ENCODE measurements around the gene MED17. TPM values are rescaled to one million over a fixed set of nuclear protein-coding genes. Genes with fewer than 3 reads are reported as not detected.
A peak's percentile ranks its signal among the peaks of the same experiment; 100 is the strongest.

MED17 gene
- total and polyA plus RNA-seq, 2 of the 13 experiments (the other 11 are each of a cell fraction or from before 2014, with no cell fraction given): 23.1 to 37.0 TPM

DNA sequence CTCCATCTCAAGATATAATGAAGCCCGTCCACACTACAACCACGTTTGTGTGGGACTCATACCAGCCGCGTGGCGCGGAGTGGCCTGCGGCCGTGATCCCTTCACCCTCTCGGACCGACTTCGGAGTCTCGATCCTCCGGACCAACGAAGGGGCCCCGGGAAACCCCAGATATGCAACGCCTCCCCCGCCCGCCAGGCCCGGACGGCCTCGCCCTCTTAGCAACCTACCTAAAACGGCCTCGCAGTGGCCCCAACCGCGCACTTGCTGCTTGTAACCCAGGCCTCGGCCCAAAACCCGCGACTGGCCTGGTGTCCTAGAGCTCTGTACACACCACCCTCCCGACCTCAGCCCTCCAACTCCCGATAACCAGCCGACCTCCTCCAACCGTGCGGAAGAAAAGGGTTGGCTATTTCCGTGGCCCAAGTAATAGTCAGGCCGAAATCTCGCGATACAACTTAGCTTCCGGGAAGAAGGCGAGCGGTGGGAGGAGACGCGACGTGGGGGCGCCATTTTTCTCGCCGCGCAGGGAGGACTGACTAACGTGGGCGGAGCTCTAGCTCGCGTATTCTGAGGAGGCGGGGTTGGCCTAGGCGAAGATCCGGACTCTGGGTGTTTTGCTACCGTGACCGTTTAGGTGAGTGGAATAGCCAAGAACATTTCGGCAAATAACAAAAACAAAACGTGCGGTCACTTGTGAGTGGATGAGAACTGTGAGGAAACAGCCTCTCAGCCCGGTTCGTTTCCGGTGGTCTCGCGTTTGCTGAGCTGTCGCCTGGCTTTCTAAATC is 42.8 kb upstream of the MED17 start, which contains the start of the genes C11orf54 and TAF1D (continued):
- TF ChIP-seq, protein P1, sequence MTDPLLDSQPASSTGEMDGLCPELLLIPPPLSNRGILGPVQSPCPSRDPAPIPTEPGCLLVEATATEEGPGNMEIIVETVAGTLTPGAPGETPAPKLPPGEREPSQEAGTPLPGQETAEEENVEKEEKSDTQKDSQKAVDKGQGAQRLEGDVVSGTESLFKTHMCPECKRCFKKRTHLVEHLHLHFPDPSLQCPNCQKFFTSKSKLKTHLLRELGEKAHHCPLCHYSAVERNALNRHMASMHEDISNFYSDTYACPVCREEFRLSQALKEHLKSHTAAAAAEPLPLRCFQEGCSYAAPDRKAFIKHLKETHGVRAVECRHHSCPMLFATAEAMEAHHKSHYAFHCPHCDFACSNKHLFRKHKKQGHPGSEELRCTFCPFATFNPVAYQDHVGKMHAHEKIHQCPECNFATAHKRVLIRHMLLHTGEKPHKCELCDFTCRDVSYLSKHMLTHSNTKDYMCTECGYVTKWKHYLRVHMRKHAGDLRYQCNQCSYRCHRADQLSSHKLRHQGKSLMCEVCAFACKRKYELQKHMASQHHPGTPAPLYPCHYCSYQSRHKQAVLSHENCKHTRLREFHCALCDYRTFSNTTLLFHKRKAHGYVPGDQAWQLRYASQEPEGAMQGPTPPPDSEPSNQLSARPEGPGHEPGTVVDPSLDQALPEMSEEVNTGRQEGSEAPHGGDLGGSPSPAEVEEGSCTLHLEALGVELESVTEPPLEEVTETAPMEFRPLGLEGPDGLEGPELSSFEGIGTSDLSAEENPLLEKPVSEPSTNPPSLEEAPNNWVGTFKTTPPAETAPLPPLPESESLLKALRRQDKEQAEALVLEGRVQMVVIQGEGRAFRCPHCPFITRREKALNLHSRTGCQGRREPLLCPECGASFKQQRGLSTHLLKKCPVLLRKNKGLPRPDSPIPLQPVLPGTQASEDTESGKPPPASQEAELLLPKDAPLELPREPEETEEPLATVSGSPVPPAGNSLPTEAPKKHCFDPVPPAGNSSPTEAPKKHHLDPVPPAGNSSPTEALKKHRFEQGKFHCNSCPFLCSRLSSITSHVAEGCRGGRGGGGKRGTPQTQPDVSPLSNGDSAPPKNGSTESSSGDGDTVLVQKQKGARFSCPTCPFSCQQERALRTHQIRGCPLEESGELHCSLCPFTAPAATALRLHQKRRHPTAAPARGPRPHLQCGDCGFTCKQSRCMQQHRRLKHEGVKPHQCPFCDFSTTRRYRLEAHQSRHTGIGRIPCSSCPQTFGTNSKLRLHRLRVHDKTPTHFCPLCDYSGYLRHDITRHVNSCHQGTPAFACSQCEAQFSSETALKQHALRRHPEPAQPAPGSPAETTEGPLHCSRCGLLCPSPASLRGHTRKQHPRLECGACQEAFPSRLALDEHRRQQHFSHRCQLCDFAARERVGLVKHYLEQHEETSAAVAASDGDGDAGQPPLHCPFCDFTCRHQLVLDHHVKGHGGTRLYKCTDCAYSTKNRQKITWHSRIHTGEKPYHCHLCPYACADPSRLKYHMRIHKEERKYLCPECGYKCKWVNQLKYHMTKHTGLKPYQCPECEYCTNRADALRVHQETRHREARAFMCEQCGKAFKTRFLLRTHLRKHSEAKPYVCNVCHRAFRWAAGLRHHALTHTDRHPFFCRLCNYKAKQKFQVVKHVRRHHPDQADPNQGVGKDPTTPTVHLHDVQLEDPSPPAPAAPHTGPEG (CRISPR knock-in tag; IDR thresholded peaks at IDR 0.05): peak; percentile 67
- TF ChIP-seq CENPT (CRISPR knock-in tag; IDR thresholded peaks at IDR 0.05; ENCODE audit: low read depth) (no peak), ZNF280D (CRISPR knock-in tag; IDR thresholded peaks at IDR 0.05) (0 out of 2 replicates have a peak, but pooled peaks have one; percentile 31), ZNF503 (CRISPR knock-in tag; IDR thresholded peaks at IDR 0.05) (peak; percentile 46; the same call in 1 of the 2 replicates), POLR2G (IDR thresholded peaks at IDR 0.05; ENCODE audit: low read depth, low read length) (peak; percentile 99), ELF3 (CRISPR knock-in tag; IDR thresholded peaks at IDR 0.05) (peak; percentile 93), PHF5A (CRISPR knock-in tag; IDR thresholded peaks at IDR 0.05; ENCODE audit: low read depth, unreplicated experiment) (peak; percentile 54), NFKBIZ (CRISPR knock-in tag; IDR thresholded peaks at IDR 0.05) (0 out of 2 replicates have a peak, but pooled peaks have one; percentile 53)

Measured in HepG2 (cell line).